Measurements from ENCODE around the gene KDM1B.

- TF ChIP-seq CTCF (IDR thresholded peaks at IDR 0.05) (no peak), MXI1 (IDR thresholded peaks at IDR 0.05; ENCODE audit: low read depth, low read length) (no peak), YY1 (IDR thresholded peaks at IDR 0.05; ENCODE audit: low read depth) (no peak), GATA2 (CRISPR knock-in tag; IDR thresholded peaks at IDR 0.05) (no peak), GABPA (IDR thresholded peaks at IDR 0.05; ENCODE audit: low read depth) (no peak), MEF2A (IDR thresholded peaks at IDR 0.05; ENCODE audit: borderline replicate concordance, low read depth) (no peak), EP300 (IDR thresholded peaks at IDR 0.05; ENCODE audit: borderline replicate concordance in 1 of 2, low read depth in 1 of 2, low read length in 1 of 2) (no peak), REST (IDR thresholded peaks at IDR 0.05; ENCODE audit: low read depth, low read length) (no peak), TAF1 (IDR thresholded peaks at IDR 0.05; ENCODE audit: borderline replicate concordance, low read depth, low read length) (no peak), MAX (IDR thresholded peaks at IDR 0.05; ENCODE audit: low read depth) (no peak), USF1 (IDR thresholded peaks at IDR 0.05; ENCODE audit: borderline replicate concordance, low read depth) (no peak), SMC3 (IDR thresholded peaks at IDR 0.05; ENCODE audit: low read depth, low read length) (no peak), TEAD4 (IDR thresholded peaks at IDR 0.05; ENCODE audit: borderline replicate concordance, insufficient read depth) (no peak), EZH2phosphoT487 (IDR thresholded peaks at IDR 0.05; ENCODE audit: borderline replicate concordance, low read depth) (no peak)
Observed at GRCh38 chr6:18192026-18192425, 36.8 kb downstream of the KDM1B start.

Measured in SK-N-SH (cell line).